Fibroblast of lung (primary cell): Measurements from ENCODE around the gene SNX19. TPM values are rescaled to one million over a fixed set of nuclear protein-coding genes. Genes with fewer than 3 reads are reported as not detected.

Experiments
- DNase-seq, 2 donors: peaks; one replicate each; pipeline versions ENCODE4 v3.0.0 to v3.0.0-alpha.2; 2010; ENCODE audit warnings: low read depth in 2 of 2
- H2AFZ ChIP-seq: 2 replicates; pipeline ENCODE4 v1.5.1; 2012; ENCODE audit warnings: low read length, control low read depth, inconsistent platforms
- H3K27ac ChIP-seq: 2 replicates; pipeline ENCODE4 v1.5.1; 2011; ENCODE audit warnings: low read length, control low read depth; ENCODE audit not compliant: insufficient read depth
- H3K27me3 ChIP-seq: 2 replicates; pipeline ENCODE4 v1.5.1; 2011; ENCODE audit warnings: mild to moderate bottlenecking, low read length; ENCODE audit not compliant: control insufficient read depth, insufficient read depth
- H3K36me3 ChIP-seq: 2 replicates; pipeline ENCODE4 v1.5.1; 2011; ENCODE audit warnings: low read length; ENCODE audit not compliant: control insufficient read depth, insufficient read depth
- H3K4me1 ChIP-seq: 2 replicates; pipeline ENCODE4 v1.5.1; 2011; ENCODE audit warnings: low read length; ENCODE audit not compliant: control insufficient read depth, insufficient read depth; ENCODE audit errors: extremely low read depth
- H3K4me2 ChIP-seq: 2 replicates; pipeline ENCODE4 v1.5.1; 2011; ENCODE audit warnings: low read length, control low read depth; ENCODE audit not compliant: insufficient read depth; ENCODE audit errors: extremely low read depth
- H3K4me3 ChIP-seq, 4 experiments: fragments of 200-600 bp in 1 of 4; sonication (generic) in 1 of 4; replicated peaks in 1 of 4; 2 replicates each; pipeline ENCODE4 v1.5.1; 2011 to 2016; ENCODE audit warnings: low read length in 4 of 4, low read depth in 3 of 4, mild to moderate bottlenecking in 3 of 4, control low read depth in 2 of 4, inconsistent platforms in 1 of 4, mixed read lengths in 1 of 4; ENCODE audit not compliant: insufficient read depth in 1 of 4; ENCODE audit errors: control extremely low read depth in 1 of 4
- H3K79me2 ChIP-seq: 2 replicates; pipeline ENCODE4 v1.5.1; 2012; ENCODE audit warnings: mild to moderate bottlenecking, low read length, inconsistent platforms; ENCODE audit not compliant: control insufficient read depth, insufficient read depth
- H3K9ac ChIP-seq: 2 replicates; pipeline ENCODE4 v1.5.1; 2011; ENCODE audit warnings: mild to moderate bottlenecking, low read length, control low read depth; ENCODE audit not compliant: insufficient read depth
- H3K9me3 ChIP-seq: 2 replicates; pipeline ENCODE4 v1.5.1; 2012; ENCODE audit warnings: low read depth, low read length; ENCODE audit not compliant: control insufficient read depth, insufficient read depth
- H4K20me1 ChIP-seq: 2 replicates; pipeline ENCODE4 v1.5.1; 2011; ENCODE audit warnings: low read length; ENCODE audit not compliant: control insufficient read depth, insufficient read depth; ENCODE audit errors: extremely low read depth
- CTCF ChIP-seq, 2 donors: IDR thresholded peaks in 1 of 2; conservative IDR thresholded peaks in 1 of 2; 1 replicate in 1 of 2; 2 replicates in 1 of 2; pipeline ENCODE4 v1.5.1; 2011 to 2012; ENCODE audit warnings: low read length in 2 of 2, control low read depth in 1 of 2, inconsistent platforms in 1 of 2, low read depth in 1 of 2, mild to moderate bottlenecking in 1 of 2
- EZH2 ChIP-seq: IDR thresholded peaks from 2 replicates; pipeline ENCODE4 v1.5.1; 2012; ENCODE audit warnings: low read length, control low read depth, mild to moderate bottlenecking; ENCODE audit errors: missing control alignments
- polyA plus RNA-seq, 2 donors: library from polyadenylated mRNA; depleted of rRNA in 1 of 2; stranded (reverse) in 1 of 2; unstranded in 1 of 2; fragments of >200 nt; gene quantifications; 2 replicates each; pipeline ENCODE4 v1.2.1, GENCODE V29; 2011 to 2012; ENCODE audit warnings: missing spikeins in 1 of 2
- total RNA-seq: library from RNA; depleted of rRNA; stranded (reverse); fragments of >200 nt; gene quantifications from 2 replicates; pipeline ENCODE4 v1.2.1, GENCODE V29; 2014

SNX19 gene
- total and polyA plus RNA-seq, 2 donors (not counting 1 experiment from before 2014, with no cell fraction given): 76.6 to 91.7 TPM

- H3K27me3 ChIP-seq: no peaks in the 10 kb centered on the region
- H3K4me3 ChIP-seq: no peak overlapping the region
- peak overlapping the region; percentile 7 for H2AFZ ChIP-seq
- H3K9me3 ChIP-seq: no peaks in the 10 kb centered on the region
- no peaks in the 10 kb centered on the region for H4K20me1 ChIP-seq
- peak; percentile 74 to 94 for DNase-seq
- H3K4me2 ChIP-seq: peak overlapping the region; percentile 7
- no peak for TF ChIP-seq CTCF (conservative IDR thresholded peaks at IDR 0.05 in 1 of 2, IDR thresholded peaks at IDR 0.05 in 1 of 2; ENCODE audit: low read depth in 1 of 2, low read length in 2 of 2)
- TF ChIP-seq EZH2: no peak
- no peaks in the 10 kb centered on the region for H3K79me2 ChIP-seq
- no peaks in the 10 kb centered on the region for H3K4me1 ChIP-seq
- H3K9ac ChIP-seq: no peak overlapping the region
- H3K36me3 ChIP-seq: no peaks in the 10 kb centered on the region
- no peak overlapping the region for H3K27ac ChIP-seq
Observed at GRCh38 chr11:130945896-130946295, 29.6 kb upstream of the SNX19 start.

GRCh38 chr11:130940706-130941105 is 24.4 kb upstream of the SNX19 start:
- peak in 1 of 2 donors; percentile 65 for DNase-seq

GRCh38 chr11:130937051-130937450 is 20.8 kb upstream of the SNX19 start:
- H3K4me3 ChIP-seq: no peak overlapping the region
- no peak for TF ChIP-seq CTCF (conservative IDR thresholded peaks at IDR 0.05 in 1 of 2, IDR thresholded peaks at IDR 0.05 in 1 of 2; ENCODE audit: low read depth in 1 of 2, low read length in 2 of 2)
- TF ChIP-seq EZH2: no peak
- H3K9me3 ChIP-seq: no peaks in the 10 kb centered on the region
- H2AFZ ChIP-seq: no peak overlapping the region
- H3K9ac ChIP-seq: no peak overlapping the region
- no peaks in the 10 kb centered on the region for H3K27me3 ChIP-seq
- no peak overlapping the region for H3K4me2 ChIP-seq
- DNase-seq: no peak
- H3K27ac ChIP-seq: no peak overlapping the region
- no peaks in the 10 kb centered on the region for H3K4me1 ChIP-seq
- H3K79me2 ChIP-seq: no peaks in the 10 kb centered on the region
- no peaks in the 10 kb centered on the region for H3K36me3 ChIP-seq
- no peaks in the 10 kb centered on the region for H4K20me1 ChIP-seq

More at GRCh38 chr11:130940706-130941105, 24.4 kb upstream of the SNX19 start:
- no peaks in the 10 kb centered on the region for H3K4me1 ChIP-seq
- no peaks in the 10 kb centered on the region for H3K9me3 ChIP-seq
- TF ChIP-seq CTCF (conservative IDR thresholded peaks at IDR 0.05 in 1 of 2, IDR thresholded peaks at IDR 0.05 in 1 of 2; ENCODE audit: low read depth in 1 of 2, low read length in 2 of 2) (no peak), EZH2 (no peak)
- no peaks in the 10 kb centered on the region for H3K79me2 ChIP-seq
- H3K9ac ChIP-seq: no peak overlapping the region
- no peak overlapping the region for H2AFZ ChIP-seq
- H4K20me1 ChIP-seq: no peaks in the 10 kb centered on the region
- peak overlapping the region; percentile 51 for H3K4me2 ChIP-seq
- no peaks in the 10 kb centered on the region for H3K36me3 ChIP-seq
- no peak overlapping the region for H3K4me3 ChIP-seq
- no peaks in the 10 kb centered on the region for H3K27me3 ChIP-seq
- H3K27ac ChIP-seq: no peak overlapping the region
